Transverse colon (tissue), 4 donors: Measurements from ENCODE around the gene SCN4B.

Experiments used
- CTCF ChIP-seq, 5 experiments: fragments of 200-600 bp in 3 of 5; fragments of 450-650 bp in 2 of 5; sonication (generic) in 3 of 5; IDR thresholded peaks; 1 replicate in 2 of 5; 2 replicates in 3 of 5; pipeline ENCODE4 v1.5.1; 2016 to 2017; ENCODE audit warnings: antibody characterized with exemption in 5 of 5, inconsistent platforms in 3 of 5, mild to moderate bottlenecking in 2 of 5, moderate library complexity in 1 of 5
- POLR2A ChIP-seq: fragments of 450-650 bp; IDR thresholded peaks from one replicate; pipeline ENCODE4 v1.6.1; 2016; ENCODE audit warnings: antibody characterized with exemption, mild to moderate bottlenecking, moderate library complexity
- POLR2AphosphoS5 ChIP-seq, 3 donors: sonication (generic); formaldehyde crosslinking; IDR thresholded peaks; one replicate each; pipeline ENCODE4 v1.6.1; 2016; ENCODE audit warnings: antibody characterized with exemption in 3 of 3

GRCh38 chr11:118153976-118154375, 1.4 kb upstream of the SCN4B start:
- TF ChIP-seq CTCF (IDR thresholded peaks at IDR 0.05) (no peak), POLR2A (no peak), POLR2AphosphoS5 (IDR thresholded peaks at IDR 0.05) (no peak)
